A549 (cell line): ENCODE measurements around the gene TUBGCP3.

ENCODE experiments used
- BHLHE40 ChIP-seq: IDR thresholded peaks from 2 replicates; pipeline ENCODE4 v1.6.1; 2012; ENCODE audit warnings: low read depth, low read length, inconsistent platforms
- EP300 ChIP-seq, 2 experiments: fragments of >200 bp; sonication (Bioruptor Twin); formaldehyde crosslinking; IDR thresholded peaks; 2 replicates in 1 of 2; 3 replicates in 1 of 2; pipeline ENCODE4 v1.6.1; 2016 to 2017
- JUNB ChIP-seq: fragments of >200 bp; sonication (Bioruptor Twin); formaldehyde crosslinking; IDR thresholded peaks from 2 replicates; pipeline ENCODE4 v1.6.1; 2016
- KDM5A ChIP-seq: fragments of 200-600 bp; sonication (generic); IDR thresholded peaks from 2 replicates; pipeline ENCODE4 v1.6.1; 2016; ENCODE audit warnings: antibody characterized with exemption, mild to moderate bottlenecking
- MAZ ChIP-seq: fragments of 150-350 bp; IDR thresholded peaks from 2 replicates; pipeline ENCODE4 v1.6.1; 2014; ENCODE audit warnings: antibody characterized with exemption, low read depth, low read length, borderline replicate concordance
- POLR2A ChIP-seq: IDR thresholded peaks from 2 replicates; pipeline ENCODE4 v1.6.1; 2012; ENCODE audit warnings: mild to moderate bottlenecking, low read length
- POLR2AphosphoS2 ChIP-seq: conservative IDR thresholded peaks from 2 replicates; pipeline ENCODE4 v1.6.1; 2012; ENCODE audit warnings: low read length, improper control_type of control experiment, inconsistent platforms
- RAD21 ChIP-seq, 2 experiments: fragments of >200 bp in 1 of 2; sonication (Bioruptor Twin) in 1 of 2; formaldehyde crosslinking in 1 of 2; IDR thresholded peaks in 1 of 2; conservative IDR thresholded peaks in 1 of 2; 2 replicates in 1 of 2; 3 replicates in 1 of 2; pipeline ENCODE4 v1.6.1; 2012 to 2018; ENCODE audit warnings: inconsistent platforms in 1 of 2
- RCOR1 ChIP-seq: fragments of 150-350 bp; IDR thresholded peaks from 2 replicates; pipeline ENCODE4 v1.6.1; 2014; ENCODE audit warnings: antibody characterized with exemption, low read length, low read depth
- SMC3 ChIP-seq: fragments of >200 bp; sonication (Bioruptor Twin); formaldehyde crosslinking; IDR thresholded peaks from 3 replicates; pipeline ENCODE4 v1.6.1; 2018; ENCODE audit warnings: inconsistent platforms
- TF ChIP-seq, protein P1 (sequence below): fragments of >200 bp; sonication (Bioruptor Twin); formaldehyde crosslinking; IDR thresholded peaks from 3 replicates; pipeline ENCODE4 v1.5.1; 2016
- TF ChIP-seq, protein P2 (sequence below): IDR thresholded peaks from 2 replicates; pipeline ENCODE4 v1.6.1; 2012
- TF ChIP-seq, protein P3 (sequence below): IDR thresholded peaks from 2 replicates; pipeline ENCODE4 v1.6.1; 2012
- TF ChIP-seq, protein P4 (sequence below): fragments of 200-600 bp; sonication (generic); IDR thresholded peaks from 2 replicates; pipeline ENCODE4 v1.6.1; 2016; ENCODE audit warnings: antibody characterized with exemption, mild to moderate bottlenecking, moderate library complexity

DNA sequence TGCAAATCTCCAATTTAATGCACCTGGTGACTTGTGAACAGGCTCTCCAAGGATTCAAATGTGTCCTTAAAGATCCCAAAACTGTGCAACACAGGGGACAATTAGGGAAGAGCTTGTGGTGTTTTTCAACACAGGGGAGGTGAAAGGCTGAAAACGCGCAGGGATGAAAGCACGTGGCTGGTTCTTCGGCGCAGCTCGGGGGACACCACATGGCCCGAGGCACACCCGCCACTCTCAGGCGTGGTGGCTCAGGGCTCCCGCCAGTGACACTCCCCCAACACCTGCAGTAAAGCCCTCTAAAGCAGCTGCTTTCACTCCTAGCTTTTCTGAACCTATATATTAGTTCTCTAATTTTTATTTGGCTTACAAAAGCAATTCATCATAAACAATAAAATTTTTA is 119.9 kb downstream of the TUBGCP3 start:
- TF ChIP-seq BHLHE40 (no peak), EP300 (IDR thresholded peaks at IDR 0.05) (no peak), RCOR1 (no peak), JUNB (no peak), RAD21 (conservative IDR thresholded peaks at IDR 0.05 in 1 of 2, IDR thresholded peaks at IDR 0.05 in 1 of 2) (no peak), POLR2AphosphoS2 (no peak), POLR2A (no peak), MAZ (no peak), SMC3 (no peak), KDM5A (no peak)
- TF ChIP-seq, protein P1, sequence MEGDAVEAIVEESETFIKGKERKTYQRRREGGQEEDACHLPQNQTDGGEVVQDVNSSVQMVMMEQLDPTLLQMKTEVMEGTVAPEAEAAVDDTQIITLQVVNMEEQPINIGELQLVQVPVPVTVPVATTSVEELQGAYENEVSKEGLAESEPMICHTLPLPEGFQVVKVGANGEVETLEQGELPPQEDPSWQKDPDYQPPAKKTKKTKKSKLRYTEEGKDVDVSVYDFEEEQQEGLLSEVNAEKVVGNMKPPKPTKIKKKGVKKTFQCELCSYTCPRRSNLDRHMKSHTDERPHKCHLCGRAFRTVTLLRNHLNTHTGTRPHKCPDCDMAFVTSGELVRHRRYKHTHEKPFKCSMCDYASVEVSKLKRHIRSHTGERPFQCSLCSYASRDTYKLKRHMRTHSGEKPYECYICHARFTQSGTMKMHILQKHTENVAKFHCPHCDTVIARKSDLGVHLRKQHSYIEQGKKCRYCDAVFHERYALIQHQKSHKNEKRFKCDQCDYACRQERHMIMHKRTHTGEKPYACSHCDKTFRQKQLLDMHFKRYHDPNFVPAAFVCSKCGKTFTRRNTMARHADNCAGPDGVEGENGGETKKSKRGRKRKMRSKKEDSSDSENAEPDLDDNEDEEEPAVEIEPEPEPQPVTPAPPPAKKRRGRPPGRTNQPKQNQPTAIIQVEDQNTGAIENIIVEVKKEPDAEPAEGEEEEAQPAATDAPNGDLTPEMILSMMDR, result no peak
- TF ChIP-seq, protein P2, sequence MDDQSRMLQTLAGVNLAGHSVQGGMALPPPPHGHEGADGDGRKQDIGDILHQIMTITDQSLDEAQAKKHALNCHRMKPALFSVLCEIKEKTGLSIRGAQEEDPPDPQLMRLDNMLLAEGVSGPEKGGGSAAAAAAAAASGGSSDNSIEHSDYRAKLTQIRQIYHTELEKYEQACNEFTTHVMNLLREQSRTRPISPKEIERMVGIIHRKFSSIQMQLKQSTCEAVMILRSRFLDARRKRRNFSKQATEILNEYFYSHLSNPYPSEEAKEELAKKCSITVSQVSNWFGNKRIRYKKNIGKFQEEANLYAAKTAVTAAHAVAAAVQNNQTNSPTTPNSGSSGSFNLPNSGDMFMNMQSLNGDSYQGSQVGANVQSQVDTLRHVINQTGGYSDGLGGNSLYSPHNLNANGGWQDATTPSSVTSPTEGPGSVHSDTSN, result no peak
- TF ChIP-seq, protein P3, sequence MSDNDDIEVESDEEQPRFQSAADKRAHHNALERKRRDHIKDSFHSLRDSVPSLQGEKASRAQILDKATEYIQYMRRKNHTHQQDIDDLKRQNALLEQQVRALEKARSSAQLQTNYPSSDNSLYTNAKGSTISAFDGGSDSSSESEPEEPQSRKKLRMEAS, result no peak
- TF ChIP-seq, protein P4, sequence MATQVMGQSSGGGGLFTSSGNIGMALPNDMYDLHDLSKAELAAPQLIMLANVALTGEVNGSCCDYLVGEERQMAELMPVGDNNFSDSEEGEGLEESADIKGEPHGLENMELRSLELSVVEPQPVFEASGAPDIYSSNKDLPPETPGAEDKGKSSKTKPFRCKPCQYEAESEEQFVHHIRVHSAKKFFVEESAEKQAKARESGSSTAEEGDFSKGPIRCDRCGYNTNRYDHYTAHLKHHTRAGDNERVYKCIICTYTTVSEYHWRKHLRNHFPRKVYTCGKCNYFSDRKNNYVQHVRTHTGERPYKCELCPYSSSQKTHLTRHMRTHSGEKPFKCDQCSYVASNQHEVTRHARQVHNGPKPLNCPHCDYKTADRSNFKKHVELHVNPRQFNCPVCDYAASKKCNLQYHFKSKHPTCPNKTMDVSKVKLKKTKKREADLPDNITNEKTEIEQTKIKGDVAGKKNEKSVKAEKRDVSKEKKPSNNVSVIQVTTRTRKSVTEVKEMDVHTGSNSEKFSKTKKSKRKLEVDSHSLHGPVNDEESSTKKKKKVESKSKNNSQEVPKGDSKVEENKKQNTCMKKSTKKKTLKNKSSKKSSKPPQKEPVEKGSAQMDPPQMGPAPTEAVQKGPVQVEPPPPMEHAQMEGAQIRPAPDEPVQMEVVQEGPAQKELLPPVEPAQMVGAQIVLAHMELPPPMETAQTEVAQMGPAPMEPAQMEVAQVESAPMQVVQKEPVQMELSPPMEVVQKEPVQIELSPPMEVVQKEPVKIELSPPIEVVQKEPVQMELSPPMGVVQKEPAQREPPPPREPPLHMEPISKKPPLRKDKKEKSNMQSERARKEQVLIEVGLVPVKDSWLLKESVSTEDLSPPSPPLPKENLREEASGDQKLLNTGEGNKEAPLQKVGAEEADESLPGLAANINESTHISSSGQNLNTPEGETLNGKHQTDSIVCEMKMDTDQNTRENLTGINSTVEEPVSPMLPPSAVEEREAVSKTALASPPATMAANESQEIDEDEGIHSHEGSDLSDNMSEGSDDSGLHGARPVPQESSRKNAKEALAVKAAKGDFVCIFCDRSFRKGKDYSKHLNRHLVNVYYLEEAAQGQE, result no peak
